UCSD-AML1 (cell line): ENCODE data around the gene C1QTNF1.
"Not testable (repeated sequence)": the region's sequence is repeated elsewhere in the genome, so short reads cannot be mapped to it uniquely, and the experiment has no call there.

ENCODE experiments used
- DNase-seq: peaks from one replicate; lab custom pipeline; 2025; ENCODE audit not compliant: unreplicated experiment; lab: John Stamatoyannopoulos, UW

Gene C1QTNF1

GRCh38 chr17:79005063-79005861 is 18.7 kb upstream of the C1QTNF1 start:
- DNase-seq, result peak; percentile 30

- DNase-seq, result no peak
Measured at GRCh38 chr17:79006046-79006445, 17.9 kb upstream of the C1QTNF1 start.

GRCh38 chr17:79006794-79007503 is 17.0 kb upstream of the C1QTNF1 start:
- no peak for DNase-seq

- DNase-seq, result no peak
Measured at GRCh38 chr17:79007504-79008381, 16.2 kb upstream of the C1QTNF1 start.

GRCh38 chr17:79008666-79009387 is 15.1 kb upstream of the C1QTNF1 start:
- DNase-seq, result no peak

GRCh38 chr17:79009397-79010303 is 14.3 kb upstream of the C1QTNF1 start, which contains the start of gene CANT1:
TSS of gene CANT1 (minus strand) at chr17:79009764. CDS start at chr17:78997622, 12,142 bp downstream.
- peak; percentile 89 for DNase-seq

- no peak for DNase-seq
Measured at GRCh38 chr17:79010304-79010646, 13.7 kb upstream of the C1QTNF1 start.

GRCh38 chr17:79011451-79012147 is 12.4 kb upstream of the C1QTNF1 start:
- DNase-seq, result no peak

- DNase-seq, result no peak
Measured at GRCh38 chr17:79012563-79013134, 11.3 kb upstream of the C1QTNF1 start.

GRCh38 chr17:79014158-79014758 is 9.7 kb upstream of the C1QTNF1 start:
- DNase-seq, result no peak

GRCh38 chr17:79017546-79018369 is 6.2 kb upstream of the C1QTNF1 start:
- DNase-seq, result no peak

- DNase-seq, result no peak
Measured at GRCh38 chr17:79018370-79018695, 5.6 kb upstream of the C1QTNF1 start.

- DNase-seq, result no peak
Measured at GRCh38 chr17:79019261-79019631, 4.7 kb upstream of the C1QTNF1 start.

GRCh38 chr17:79019632-79020584 is 4.1 kb upstream of the C1QTNF1 start:
- DNase-seq, result peak; percentile 43

- no peak for DNase-seq
Measured at GRCh38 chr17:79020631-79021301, 3.2 kb upstream of the C1QTNF1 start.

GRCh38 chr17:79021929-79022328 is 2.0 kb upstream of the C1QTNF1 start:
- not testable (repeated sequence) for DNase-seq
